B cell (primary cell): ENCODE results near the gene DIRAS1.

Experiments used
- CTCF ChIP-seq: fragments of 200-600 bp; IDR thresholded peaks from one replicate; pipeline ENCODE4 v1.8.0; 2022; ENCODE audit warnings: antibody characterized with exemption, mild to moderate bottlenecking
- EZH2 ChIP-seq: IDR thresholded peaks from 2 replicates; pipeline ENCODE4 v1.6.1; 2012; ENCODE audit warnings: borderline replicate concordance, low read depth, mild to moderate bottlenecking, moderate library complexity, low read length; ENCODE audit not compliant: insufficient read depth, poor library complexity, severe bottlenecking

DNA sequence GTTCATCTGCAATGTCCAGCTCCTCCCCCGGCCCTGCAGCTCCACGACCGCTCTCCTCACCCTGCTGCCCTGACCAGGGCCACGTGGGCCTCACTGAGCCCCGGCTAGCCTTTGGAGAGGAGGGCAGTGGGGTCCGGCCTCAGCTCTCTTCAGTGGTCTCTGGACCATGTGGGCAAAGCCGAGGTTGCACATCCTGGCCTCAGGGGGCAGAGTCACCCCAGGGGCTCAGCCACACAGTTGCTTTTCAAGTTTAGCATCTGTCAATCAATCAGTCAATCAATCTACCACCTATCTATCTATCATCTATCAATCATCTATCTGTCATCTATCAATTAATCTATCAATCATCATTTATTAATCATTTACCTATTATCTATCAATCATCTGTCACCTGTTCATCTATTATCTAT is 3.0 kb upstream of the DIRAS1 start:
- TF ChIP-seq CTCF = no peak
- no peak for TF ChIP-seq EZH2
